Caki2 (cell line): ENCODE measurements around the gene FAM110A. TPM values are rescaled to one million over a fixed set of nuclear protein-coding genes. Genes with fewer than 3 reads are reported as not detected.
"Not testable (repeated sequence)": the region's sequence is repeated elsewhere in the genome, so short reads cannot be mapped to it uniquely, and the experiment has no call there.

Experiments
- DNase-seq: peaks from one replicate; pipeline ENCODE4 v3.0.0-alpha.2; 2015; ENCODE audit warnings: low read depth
- in situ Hi-C: cut with HindIII; loops from 2 replicates; pipeline ENCODE4 v1.10.0; 2016; ENCODE audit warnings: low sequenced_read_pairs, low pct_unique_long_range_greater_than_20kb, mixed read lengths
- total RNA-seq: library from RNA; depleted of rRNA; stranded (reverse); fragments of >200 nt; shearing (Covaris generic); gene quantifications from 2 replicates; pipeline ENCODE4 v1.2.3, GENCODE V29; 2014; ENCODE audit warnings: low replicate concordance; rRNA removed

Gene FAM110A
- total RNA-seq, result 7.3 and 14.9 TPM in 2 replicates

GRCh38 chr20:833450-834150 is at the start of gene FAM110A:
Gene FAM110A (plus strand): TSS chr20:833715. CDS start chr20:844805, 11,090 bp downstream.
- in situ Hi-C loops, result no loop called here
- DNase-seq, result peak; percentile 93

DNA sequence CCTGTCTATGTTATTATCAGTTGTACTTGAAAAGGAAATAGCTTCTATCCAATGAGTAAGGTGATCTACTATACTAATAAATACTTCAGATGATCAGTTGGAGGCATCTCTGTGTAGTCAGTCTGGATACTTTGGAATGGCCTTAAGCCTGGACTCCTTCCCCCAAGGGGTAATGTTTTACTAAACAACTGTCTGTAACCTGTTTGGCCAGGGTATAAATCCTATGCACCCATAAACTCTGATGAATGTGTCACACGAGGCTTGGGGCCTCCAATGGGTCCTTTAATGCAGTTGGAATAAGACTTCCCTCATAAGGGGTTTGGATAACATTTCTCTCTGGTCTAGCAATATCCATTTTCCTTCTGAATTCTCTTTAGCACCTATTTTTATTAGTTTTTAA is 45.7 kb upstream of the FAM110A start:
- DNase-seq, result no peak
- in situ Hi-C loops, result no loop called here

GRCh38 chr20:791056-791455 is 42.5 kb upstream of the FAM110A start:
- in situ Hi-C loops, result no loop called here

GRCh38 chr20:792248-792647 is 41.3 kb upstream of the FAM110A start:
- in situ Hi-C loops, result no loop called here
- DNase-seq, result no peak

More at GRCh38 chr20:791056-791455, 42.5 kb upstream of the FAM110A start:
- DNase-seq, result no peak

GRCh38 chr20:796921-797320 is 36.6 kb upstream of the FAM110A start:
- DNase-seq, result no peak
- in situ Hi-C loops, result no loop called here

- in situ Hi-C loops, DNase-seq: not testable (repeated sequence)
These were observed 34.8 kb upstream of the FAM110A start for GRCh38 chr20:798746-799145.

DNA sequence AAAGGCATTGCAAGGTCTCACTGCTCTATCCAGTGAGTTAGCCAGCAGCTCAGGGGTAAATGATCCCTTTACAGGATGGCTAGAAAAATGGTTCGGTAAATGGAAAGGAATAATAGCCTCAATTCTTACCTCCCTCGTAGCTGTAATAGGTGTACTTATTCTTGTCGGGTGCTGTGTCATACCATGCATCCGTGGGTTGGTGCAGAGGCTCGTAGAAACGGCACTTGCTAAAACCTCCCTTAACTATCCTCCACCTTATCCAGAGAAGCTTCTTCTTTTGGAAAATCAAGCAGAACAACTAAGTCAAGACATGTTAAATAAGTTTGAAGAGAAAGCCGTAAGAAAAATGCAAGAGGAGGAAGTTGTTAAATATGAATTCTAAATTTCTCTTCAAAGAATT is 33.5 kb upstream of the FAM110A start:
- DNase-seq, in situ Hi-C loops: not testable (repeated sequence)

DNA sequence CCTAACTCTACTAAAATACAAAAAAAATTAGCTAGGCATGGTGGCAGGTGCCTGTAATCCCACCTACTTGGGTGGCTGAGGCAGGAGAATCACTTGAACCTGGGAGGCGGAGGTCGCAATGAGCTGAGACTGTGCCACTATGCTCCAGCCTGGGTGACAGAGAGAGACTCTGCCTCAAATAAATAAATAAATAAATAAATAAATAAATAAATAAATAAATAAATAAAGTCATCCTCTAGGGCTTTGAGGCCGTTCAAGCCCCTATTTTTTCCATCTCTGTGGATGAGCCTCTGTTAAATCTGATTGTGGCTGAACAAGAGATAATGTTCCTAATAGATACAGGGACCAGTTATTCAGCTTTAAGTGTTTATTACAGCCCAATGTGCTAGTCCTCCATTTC is 31.8 kb upstream of the FAM110A start:
- DNase-seq, result no peak
- in situ Hi-C loops, result no loop called here

- in situ Hi-C loops, result no loop called here
- peak; percentile 30 for DNase-seq
These were observed 27.8 kb upstream of the FAM110A start for GRCh38 chr20:805713-806112.

- in situ Hi-C loops, DNase-seq: not testable (repeated sequence)
These were observed 21.6 kb upstream of the FAM110A start for GRCh38 chr20:811776-812434.

- DNase-seq, in situ Hi-C loops: not testable (repeated sequence)
These were observed 21.1 kb upstream of the FAM110A start for GRCh38 chr20:812435-812814.

GRCh38 chr20:813390-813789 is 20.1 kb upstream of the FAM110A start:
- DNase-seq, result no peak
- in situ Hi-C loops, result no loop called here

- in situ Hi-C loops, result no loop called here
- no peak for DNase-seq
These were observed 18.3 kb upstream of the FAM110A start for GRCh38 chr20:815226-815625.

DNA sequence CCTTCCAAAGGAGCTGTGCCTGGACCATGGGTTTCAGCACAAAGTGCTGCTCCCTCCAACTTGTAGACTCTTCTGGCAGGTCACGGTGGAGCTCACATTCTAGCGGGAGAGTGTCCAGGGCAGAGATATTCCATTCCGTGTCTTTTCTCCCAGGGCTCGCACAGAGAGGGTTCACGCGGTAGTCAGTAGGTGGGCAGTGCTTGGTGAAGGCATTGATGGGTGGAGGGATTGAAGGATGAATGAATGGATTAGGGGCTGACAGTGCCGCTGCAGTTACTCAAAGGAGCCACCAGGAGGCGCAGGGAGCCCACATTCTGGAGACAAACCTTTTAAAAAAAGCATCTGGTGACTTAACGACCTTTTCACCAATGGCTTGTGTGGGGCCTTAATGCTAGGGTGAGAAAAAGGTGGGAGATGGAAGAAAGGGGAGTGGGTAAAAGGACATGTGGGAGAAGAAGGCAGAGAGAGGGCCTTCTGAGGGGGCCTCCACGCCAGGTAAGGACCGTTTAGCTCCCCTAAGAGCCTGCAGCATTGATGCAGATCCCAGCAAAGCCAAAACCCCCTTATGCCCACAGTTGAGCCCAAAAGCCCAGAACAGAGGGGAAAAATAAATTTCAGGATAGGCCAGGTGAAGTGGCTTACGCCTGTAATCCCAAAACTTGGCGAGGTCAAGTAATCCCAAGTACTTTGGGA is 17.5 kb upstream of the FAM110A start:
- in situ Hi-C loops, result no loop called here
- peak; percentile 54 for DNase-seq

- DNase-seq, result no peak
- in situ Hi-C loops, result no loop called here
These were observed 15.4 kb upstream of the FAM110A start for GRCh38 chr20:818001-818664.

DNA sequence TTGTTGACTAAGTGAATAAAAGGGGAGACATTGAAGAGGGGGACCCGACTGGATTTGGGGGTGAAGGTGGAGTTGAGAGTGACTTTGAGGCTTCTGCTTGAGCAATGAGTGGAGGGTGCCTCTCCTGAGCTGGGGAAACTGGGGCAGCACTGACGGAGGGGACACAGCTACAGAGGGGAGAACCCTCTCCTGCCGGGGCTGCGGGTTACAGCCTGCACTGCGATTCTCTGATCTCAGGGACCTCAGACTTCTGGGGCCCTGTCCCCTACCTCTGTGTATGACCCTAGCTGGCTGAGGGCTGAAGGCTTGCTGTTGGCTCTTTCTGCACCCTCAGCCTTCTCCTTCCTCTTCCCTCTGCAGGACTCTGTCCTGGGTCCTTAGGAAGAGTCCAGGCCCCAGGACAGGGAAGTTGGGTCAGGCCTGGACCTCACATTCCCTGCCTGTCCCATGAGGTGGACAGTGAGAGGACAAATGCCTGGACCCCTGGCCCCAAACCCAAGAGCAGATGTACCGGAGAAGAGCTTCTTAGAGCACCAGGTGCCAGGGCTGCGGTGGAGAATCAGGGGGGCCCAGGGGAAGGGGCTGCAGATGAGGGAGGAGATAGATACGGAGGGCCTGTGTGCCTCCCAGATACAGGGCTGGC is 13.7 kb upstream of the FAM110A start:
- in situ Hi-C loops, result no loop called here
- no peak for DNase-seq

DNA sequence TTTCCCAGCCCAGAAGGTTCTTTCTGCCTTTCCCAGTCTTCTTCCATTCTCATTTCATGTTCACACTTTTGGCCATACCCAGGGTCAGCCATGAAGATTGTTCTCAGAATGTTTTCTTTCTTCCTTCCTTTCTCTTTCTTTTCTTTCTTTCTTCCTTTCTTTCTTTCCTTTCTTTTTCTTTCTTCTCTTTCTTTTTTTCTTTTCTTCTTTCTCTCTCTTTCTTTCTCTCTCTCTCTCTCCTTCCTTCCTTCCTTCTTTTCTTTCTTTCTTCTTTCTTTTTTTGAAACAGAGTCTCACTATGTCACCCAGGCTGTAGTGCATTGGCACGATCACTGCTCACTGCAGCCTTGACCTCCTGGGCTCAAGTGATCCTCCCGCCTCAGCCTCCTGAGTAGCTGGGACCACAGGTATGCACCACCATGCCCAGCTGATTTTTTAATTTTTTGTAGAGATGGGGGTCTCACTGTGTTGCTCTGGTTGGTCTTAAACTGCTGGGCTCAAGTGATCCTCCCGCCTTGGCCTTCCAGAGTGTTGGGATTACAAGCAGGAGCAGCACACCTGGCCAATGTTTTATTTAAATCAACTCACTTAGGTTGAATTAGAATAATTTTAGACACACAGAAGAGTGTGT is 13.1 kb upstream of the FAM110A start:
- in situ Hi-C loops, result no loop called here
- DNase-seq, result no peak
